ENCODE measurements around the gene CCDC61.

DNA sequence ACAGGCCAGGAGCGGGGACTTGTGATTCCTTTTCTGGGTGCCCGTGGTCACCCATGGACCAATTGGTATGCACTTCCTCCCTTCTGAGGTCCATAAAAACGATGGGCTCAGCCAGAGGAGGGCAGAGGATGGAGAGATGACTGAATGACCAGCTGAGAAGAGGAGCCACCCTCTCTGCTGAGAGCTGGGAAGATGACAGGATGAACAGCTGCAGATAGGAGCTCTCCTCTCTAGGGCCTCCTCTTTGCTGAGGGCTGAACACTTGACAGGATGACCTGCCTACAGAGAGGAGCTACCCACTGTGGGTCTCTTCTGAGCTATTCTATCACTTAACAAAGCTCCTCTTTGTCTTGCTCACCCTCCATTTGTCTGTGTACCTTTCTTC is 41.5 kb downstream of the CCDC61 start:
- no peak for TF ChIP-seq EZH2 (IDR thresholded peaks at IDR 0.05; ENCODE audit: borderline replicate concordance, low read length)
- TF ChIP-seq, protein P1, sequence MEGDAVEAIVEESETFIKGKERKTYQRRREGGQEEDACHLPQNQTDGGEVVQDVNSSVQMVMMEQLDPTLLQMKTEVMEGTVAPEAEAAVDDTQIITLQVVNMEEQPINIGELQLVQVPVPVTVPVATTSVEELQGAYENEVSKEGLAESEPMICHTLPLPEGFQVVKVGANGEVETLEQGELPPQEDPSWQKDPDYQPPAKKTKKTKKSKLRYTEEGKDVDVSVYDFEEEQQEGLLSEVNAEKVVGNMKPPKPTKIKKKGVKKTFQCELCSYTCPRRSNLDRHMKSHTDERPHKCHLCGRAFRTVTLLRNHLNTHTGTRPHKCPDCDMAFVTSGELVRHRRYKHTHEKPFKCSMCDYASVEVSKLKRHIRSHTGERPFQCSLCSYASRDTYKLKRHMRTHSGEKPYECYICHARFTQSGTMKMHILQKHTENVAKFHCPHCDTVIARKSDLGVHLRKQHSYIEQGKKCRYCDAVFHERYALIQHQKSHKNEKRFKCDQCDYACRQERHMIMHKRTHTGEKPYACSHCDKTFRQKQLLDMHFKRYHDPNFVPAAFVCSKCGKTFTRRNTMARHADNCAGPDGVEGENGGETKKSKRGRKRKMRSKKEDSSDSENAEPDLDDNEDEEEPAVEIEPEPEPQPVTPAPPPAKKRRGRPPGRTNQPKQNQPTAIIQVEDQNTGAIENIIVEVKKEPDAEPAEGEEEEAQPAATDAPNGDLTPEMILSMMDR (IDR thresholded peaks at IDR 0.05; ENCODE audit: low read length) = no peak
